Measurements from ENCODE around the gene ZMYND8.
"Not testable (repeated sequence)": the region's sequence is repeated elsewhere in the genome, so short reads cannot be mapped to it uniquely, and the experiment has no call there.

Gene ZMYND8

GRCh38 chr20:47181056-47181862 is 175.2 kb downstream of the ZMYND8 start:
- no peak for DNase-seq

GRCh38 chr20:47179267-47179666 is 177.2 kb downstream of the ZMYND8 start:
- no peak for DNase-seq

- DNase-seq, result no peak
Observed at GRCh38 chr20:47178851-47179250, 177.6 kb downstream of the ZMYND8 start.

- DNase-seq, result no peak
Observed at GRCh38 chr20:47178277-47178676, 178.2 kb downstream of the ZMYND8 start.

- DNase-seq, result not testable (repeated sequence)
Observed at GRCh38 chr20:47176217-47176616, 180.3 kb downstream of the ZMYND8 start.

- no peak for DNase-seq
Observed at GRCh38 chr20:47175493-47175892, 181.0 kb downstream of the ZMYND8 start.

GRCh38 chr20:47174456-47175243 is 181.8 kb downstream of the ZMYND8 start:
- no peak for DNase-seq

- DNase-seq, result no peak
Observed at GRCh38 chr20:47173596-47174216, 182.8 kb downstream of the ZMYND8 start.

- no peak for DNase-seq
Observed at GRCh38 chr20:47172579-47172978, 183.9 kb downstream of the ZMYND8 start.

- no peak for DNase-seq
Observed at GRCh38 chr20:47167846-47168245, 188.7 kb downstream of the ZMYND8 start.

- DNase-seq, result no peak
Observed at GRCh38 chr20:47165376-47165865, 191.1 kb downstream of the ZMYND8 start.

GRCh38 chr20:47164140-47164539 is 192.4 kb downstream of the ZMYND8 start:
- no peak for DNase-seq

GRCh38 chr20:47161411-47161810 is 195.1 kb downstream of the ZMYND8 start:
- no peak for DNase-seq

- no peak for DNase-seq
Observed at GRCh38 chr20:47160992-47161391, 195.5 kb downstream of the ZMYND8 start.

GRCh38 chr20:47160240-47160639 is 196.3 kb downstream of the ZMYND8 start:
- DNase-seq, result no peak

Measured in hypothalamus (tissue), 51 donors.